ENCODE data around the gene IDNK.

IDNK gene

DNA sequence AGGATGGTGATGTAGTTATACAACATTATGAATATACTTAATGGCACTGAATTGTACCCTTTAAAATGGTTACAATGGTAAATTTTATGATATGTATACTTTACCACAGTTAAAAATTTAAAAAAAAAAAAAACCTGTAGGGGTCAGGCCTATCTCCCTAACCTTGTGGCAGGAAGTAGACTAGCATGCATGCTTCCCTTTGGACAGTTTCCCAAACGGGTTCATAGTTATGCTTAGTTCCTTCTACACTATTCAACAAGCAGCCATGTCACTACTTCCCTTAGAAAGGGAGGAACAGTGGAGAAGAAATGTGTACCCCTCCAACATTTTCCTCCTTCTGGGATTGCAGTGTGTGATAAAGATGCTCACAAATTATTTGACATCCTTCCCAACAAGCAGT lies 32.5 kb downstream of the IDNK start:
- Histone ChIP-seq H3K4me3 (replicated peaks; ENCODE audit: insufficient read depth, low read length) (no peak overlapping the region), H3K27ac (replicated peaks) (no peak overlapping the region), H3K27me3 (ENCODE audit: insufficient read depth, poor library complexity, severe bottlenecking) (no peaks in the 10 kb centered on the region)
- peak in 1 of 2 experiments; percentile 23 for DNase-seq (ENCODE audit: low read depth in 1 of 2, low spot score in 1 of 2)
- TF ChIP-seq SPI1 (IDR thresholded peaks at IDR 0.05; ENCODE audit: borderline replicate concordance, low read depth), result no peak
- no peak for TF ChIP-seq GABPA (IDR thresholded peaks at IDR 0.05; ENCODE audit: low read depth)
- no peak for TF ChIP-seq POLR2AphosphoS5 (IDR thresholded peaks at IDR 0.05; ENCODE audit: low read depth)
- TF ChIP-seq, protein P1, sequence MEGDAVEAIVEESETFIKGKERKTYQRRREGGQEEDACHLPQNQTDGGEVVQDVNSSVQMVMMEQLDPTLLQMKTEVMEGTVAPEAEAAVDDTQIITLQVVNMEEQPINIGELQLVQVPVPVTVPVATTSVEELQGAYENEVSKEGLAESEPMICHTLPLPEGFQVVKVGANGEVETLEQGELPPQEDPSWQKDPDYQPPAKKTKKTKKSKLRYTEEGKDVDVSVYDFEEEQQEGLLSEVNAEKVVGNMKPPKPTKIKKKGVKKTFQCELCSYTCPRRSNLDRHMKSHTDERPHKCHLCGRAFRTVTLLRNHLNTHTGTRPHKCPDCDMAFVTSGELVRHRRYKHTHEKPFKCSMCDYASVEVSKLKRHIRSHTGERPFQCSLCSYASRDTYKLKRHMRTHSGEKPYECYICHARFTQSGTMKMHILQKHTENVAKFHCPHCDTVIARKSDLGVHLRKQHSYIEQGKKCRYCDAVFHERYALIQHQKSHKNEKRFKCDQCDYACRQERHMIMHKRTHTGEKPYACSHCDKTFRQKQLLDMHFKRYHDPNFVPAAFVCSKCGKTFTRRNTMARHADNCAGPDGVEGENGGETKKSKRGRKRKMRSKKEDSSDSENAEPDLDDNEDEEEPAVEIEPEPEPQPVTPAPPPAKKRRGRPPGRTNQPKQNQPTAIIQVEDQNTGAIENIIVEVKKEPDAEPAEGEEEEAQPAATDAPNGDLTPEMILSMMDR (IDR thresholded peaks at IDR 0.05; ENCODE audit: insufficient read depth, low read length), result no peak
- TF ChIP-seq, protein P2, sequence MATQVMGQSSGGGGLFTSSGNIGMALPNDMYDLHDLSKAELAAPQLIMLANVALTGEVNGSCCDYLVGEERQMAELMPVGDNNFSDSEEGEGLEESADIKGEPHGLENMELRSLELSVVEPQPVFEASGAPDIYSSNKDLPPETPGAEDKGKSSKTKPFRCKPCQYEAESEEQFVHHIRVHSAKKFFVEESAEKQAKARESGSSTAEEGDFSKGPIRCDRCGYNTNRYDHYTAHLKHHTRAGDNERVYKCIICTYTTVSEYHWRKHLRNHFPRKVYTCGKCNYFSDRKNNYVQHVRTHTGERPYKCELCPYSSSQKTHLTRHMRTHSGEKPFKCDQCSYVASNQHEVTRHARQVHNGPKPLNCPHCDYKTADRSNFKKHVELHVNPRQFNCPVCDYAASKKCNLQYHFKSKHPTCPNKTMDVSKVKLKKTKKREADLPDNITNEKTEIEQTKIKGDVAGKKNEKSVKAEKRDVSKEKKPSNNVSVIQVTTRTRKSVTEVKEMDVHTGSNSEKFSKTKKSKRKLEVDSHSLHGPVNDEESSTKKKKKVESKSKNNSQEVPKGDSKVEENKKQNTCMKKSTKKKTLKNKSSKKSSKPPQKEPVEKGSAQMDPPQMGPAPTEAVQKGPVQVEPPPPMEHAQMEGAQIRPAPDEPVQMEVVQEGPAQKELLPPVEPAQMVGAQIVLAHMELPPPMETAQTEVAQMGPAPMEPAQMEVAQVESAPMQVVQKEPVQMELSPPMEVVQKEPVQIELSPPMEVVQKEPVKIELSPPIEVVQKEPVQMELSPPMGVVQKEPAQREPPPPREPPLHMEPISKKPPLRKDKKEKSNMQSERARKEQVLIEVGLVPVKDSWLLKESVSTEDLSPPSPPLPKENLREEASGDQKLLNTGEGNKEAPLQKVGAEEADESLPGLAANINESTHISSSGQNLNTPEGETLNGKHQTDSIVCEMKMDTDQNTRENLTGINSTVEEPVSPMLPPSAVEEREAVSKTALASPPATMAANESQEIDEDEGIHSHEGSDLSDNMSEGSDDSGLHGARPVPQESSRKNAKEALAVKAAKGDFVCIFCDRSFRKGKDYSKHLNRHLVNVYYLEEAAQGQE (IDR thresholded peaks at IDR 0.05; ENCODE audit: insufficient replicate concordance, low read depth), result no peak

DNA sequence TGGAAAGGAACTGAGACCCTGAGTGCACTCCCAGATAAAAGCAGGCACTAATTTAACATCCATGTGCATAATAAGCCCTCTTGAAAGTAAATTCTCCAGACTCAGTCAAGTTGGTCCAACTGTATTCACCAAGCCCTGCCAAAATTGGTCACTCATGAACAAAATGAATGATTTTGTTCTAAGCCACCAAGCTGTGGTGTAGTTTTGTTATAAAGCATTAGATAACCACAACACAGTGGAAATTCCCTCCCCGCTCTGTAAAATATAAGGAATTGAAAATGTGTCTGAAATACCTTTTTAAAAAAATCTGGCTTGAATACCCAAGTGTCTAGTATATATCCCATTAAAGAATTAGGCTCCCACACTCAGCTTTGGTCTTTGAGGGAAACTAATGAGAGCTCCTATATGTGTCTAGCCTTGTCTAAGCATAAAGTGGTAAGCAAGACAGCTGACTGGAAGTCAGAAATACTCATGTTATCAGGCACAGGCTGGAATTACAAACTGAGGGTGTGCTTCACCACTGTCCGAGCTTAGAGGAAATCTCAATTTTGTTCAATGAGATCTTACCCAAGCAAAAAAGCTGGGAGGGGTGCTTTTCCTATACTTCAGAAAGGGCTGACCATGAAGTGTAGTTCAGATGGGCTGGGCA lies 33.2 kb downstream of the IDNK start:
- DNase-seq (ENCODE audit: low read depth in 1 of 2, low spot score in 1 of 2), result no peak
- H3K4me3 ChIP-seq (replicated peaks; ENCODE audit: insufficient read depth, low read length), result no peak overlapping the region
- H3K27ac ChIP-seq (replicated peaks), result no peak overlapping the region
- H3K27me3 ChIP-seq (ENCODE audit: insufficient read depth, poor library complexity, severe bottlenecking), result no peaks in the 10 kb centered on the region
- TF ChIP-seq GABPA (IDR thresholded peaks at IDR 0.05; ENCODE audit: low read depth) (no peak), POLR2AphosphoS5 (IDR thresholded peaks at IDR 0.05; ENCODE audit: low read depth) (no peak), SPI1 (IDR thresholded peaks at IDR 0.05; ENCODE audit: borderline replicate concordance, low read depth) (no peak)
- TF ChIP-seq, protein P2 (IDR thresholded peaks at IDR 0.05; ENCODE audit: insufficient replicate concordance, low read depth), result no peak
- TF ChIP-seq, protein P1 (IDR thresholded peaks at IDR 0.05; ENCODE audit: insufficient read depth, low read length), result no peak

DNA sequence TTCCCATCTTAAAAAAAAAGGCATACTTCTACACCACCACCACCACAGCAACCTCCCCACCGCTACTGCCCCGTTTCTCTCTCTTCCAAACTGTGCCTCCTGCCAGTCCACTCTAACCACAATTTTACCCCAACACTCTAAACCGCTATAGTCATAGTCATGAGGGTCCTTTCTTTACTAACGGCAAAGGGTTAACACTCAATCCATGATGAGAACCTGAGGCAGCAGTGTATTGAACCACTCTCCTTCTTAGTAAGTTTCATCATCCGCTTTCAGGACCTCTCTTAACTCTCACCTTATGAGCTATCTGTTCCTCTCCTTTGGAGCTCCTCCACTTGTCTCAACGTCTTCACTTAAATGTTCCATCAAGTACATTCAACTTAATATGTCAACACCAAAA lies 34.0 kb downstream of the IDNK start:
- TF ChIP-seq POLR2AphosphoS5 (IDR thresholded peaks at IDR 0.05; ENCODE audit: low read depth) (no peak), SPI1 (IDR thresholded peaks at IDR 0.05; ENCODE audit: borderline replicate concordance, low read depth) (no peak), GABPA (IDR thresholded peaks at IDR 0.05; ENCODE audit: low read depth) (no peak)
- TF ChIP-seq, protein P2 (IDR thresholded peaks at IDR 0.05; ENCODE audit: insufficient replicate concordance, low read depth), result no peak
- TF ChIP-seq, protein P1 (IDR thresholded peaks at IDR 0.05; ENCODE audit: insufficient read depth, low read length), result no peak
- DNase-seq (ENCODE audit: low read depth in 1 of 2, low spot score in 1 of 2), result no peak
- H3K27me3 ChIP-seq (ENCODE audit: insufficient read depth, poor library complexity, severe bottlenecking), result no peaks in the 10 kb centered on the region
- no peak overlapping the region for H3K4me3 ChIP-seq (replicated peaks; ENCODE audit: insufficient read depth, low read length)
- no peak overlapping the region for H3K27ac ChIP-seq (replicated peaks)

Data from HL-60 (cell line).